ENCODE data around the gene MADD.

The MADD gene

DNA sequence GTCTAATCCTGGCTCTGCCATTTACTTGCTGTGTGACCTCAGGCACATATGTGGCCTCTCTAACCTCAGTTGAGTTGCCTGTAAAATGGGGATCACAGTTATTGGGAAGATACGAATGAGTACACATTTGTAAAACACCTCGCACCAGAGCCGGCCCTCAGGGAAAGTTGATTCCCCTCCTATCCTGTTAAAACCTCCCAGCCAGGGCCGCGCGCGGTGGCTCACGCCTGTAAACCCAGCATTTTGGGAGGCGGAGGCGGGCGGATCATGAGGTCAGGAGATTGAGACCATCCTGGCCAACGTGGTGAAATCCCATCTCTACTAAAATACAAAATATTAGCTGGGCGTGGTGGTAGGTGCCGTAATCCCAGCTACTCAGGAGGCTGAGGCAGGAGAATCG lies 90.4 kb downstream of the MADD start:
- no peak overlapping the region for H3K4me3 ChIP-seq (replicated peaks; ENCODE audit: low read depth, low read length)
- TF ChIP-seq, protein P1, sequence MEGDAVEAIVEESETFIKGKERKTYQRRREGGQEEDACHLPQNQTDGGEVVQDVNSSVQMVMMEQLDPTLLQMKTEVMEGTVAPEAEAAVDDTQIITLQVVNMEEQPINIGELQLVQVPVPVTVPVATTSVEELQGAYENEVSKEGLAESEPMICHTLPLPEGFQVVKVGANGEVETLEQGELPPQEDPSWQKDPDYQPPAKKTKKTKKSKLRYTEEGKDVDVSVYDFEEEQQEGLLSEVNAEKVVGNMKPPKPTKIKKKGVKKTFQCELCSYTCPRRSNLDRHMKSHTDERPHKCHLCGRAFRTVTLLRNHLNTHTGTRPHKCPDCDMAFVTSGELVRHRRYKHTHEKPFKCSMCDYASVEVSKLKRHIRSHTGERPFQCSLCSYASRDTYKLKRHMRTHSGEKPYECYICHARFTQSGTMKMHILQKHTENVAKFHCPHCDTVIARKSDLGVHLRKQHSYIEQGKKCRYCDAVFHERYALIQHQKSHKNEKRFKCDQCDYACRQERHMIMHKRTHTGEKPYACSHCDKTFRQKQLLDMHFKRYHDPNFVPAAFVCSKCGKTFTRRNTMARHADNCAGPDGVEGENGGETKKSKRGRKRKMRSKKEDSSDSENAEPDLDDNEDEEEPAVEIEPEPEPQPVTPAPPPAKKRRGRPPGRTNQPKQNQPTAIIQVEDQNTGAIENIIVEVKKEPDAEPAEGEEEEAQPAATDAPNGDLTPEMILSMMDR (IDR thresholded peaks at IDR 0.05; ENCODE audit: low read length, missing control alignments) = no peak
- no peak for DNase-seq (ENCODE audit: low read depth)

DNA sequence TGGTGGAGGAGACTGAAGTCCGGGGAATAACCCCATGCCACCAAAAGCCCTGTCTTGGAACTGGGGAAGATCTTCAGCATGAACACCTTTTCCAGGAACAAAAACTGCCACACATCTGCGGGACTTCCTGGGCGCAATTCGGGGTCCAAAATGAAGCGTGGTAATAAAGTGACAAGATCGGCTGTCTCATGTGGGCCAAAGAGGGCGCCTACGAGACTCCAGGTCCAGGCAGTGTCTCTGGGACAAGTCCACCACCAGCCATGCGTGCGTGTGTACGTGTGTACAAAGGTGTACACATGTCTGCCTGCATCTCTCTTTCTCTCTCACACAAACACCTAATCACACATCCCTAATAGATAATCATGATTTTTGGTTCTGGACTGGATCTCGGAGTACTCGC lies 91.5 kb downstream of the MADD start:
- H3K4me3 ChIP-seq (replicated peaks; ENCODE audit: low read depth, low read length) = no peak overlapping the region
- DNase-seq (ENCODE audit: low read depth) = no peak
- TF ChIP-seq, protein P1 (IDR thresholded peaks at IDR 0.05; ENCODE audit: low read length, missing control alignments) = no peak

DNA sequence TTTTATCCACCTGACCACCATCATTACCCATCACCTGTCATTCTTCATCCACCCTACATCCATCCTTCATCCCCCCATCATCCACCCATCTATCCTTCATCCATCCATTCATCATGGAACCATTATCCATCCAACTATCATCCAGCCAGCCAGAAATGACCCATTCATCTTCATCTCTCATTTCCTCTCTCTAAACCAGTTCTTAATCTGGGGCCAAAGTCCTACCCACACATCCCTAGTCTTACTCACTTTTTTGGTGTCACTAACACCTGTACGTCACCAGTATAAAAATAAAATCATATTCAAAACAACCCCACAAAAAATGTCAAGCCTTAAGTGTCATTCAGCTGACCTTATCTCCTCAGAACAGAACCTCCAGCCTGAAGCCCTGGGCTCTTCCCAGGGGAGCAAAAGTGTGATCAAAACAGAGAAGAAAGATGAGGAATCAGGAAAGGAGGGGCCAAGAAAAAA lies 96.1 kb downstream of the MADD start:
- DNase-seq (ENCODE audit: low read depth) = no peak
- TF ChIP-seq, protein P1 (IDR thresholded peaks at IDR 0.05; ENCODE audit: low read length, missing control alignments) = no peak
- no peak overlapping the region for H3K4me3 ChIP-seq (replicated peaks; ENCODE audit: low read depth, low read length)

DNA sequence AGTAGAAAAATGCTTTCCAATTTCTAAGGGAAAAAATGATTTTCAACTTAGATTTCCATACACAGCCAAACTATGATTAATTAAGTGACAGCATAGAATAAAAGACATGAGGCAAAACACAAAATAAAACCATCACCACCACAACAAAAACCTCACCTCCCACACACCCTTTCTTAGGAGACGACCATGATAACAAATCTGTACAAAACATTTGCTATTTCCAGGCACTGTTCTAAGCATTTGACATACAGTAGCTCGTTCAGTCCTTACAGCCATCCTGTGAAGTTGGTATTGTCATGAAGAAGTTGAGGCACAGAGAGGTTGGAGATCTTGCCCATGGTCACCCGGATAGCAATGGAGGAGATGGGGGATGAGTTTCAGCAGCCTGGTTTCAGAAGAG lies 99.7 kb downstream of the MADD start:
- H3K4me3 ChIP-seq (replicated peaks; ENCODE audit: low read depth, low read length) = no peak overlapping the region
- TF ChIP-seq, protein P1 (IDR thresholded peaks at IDR 0.05; ENCODE audit: low read length, missing control alignments) = no peak
- no peak for DNase-seq (ENCODE audit: low read depth)

DNA sequence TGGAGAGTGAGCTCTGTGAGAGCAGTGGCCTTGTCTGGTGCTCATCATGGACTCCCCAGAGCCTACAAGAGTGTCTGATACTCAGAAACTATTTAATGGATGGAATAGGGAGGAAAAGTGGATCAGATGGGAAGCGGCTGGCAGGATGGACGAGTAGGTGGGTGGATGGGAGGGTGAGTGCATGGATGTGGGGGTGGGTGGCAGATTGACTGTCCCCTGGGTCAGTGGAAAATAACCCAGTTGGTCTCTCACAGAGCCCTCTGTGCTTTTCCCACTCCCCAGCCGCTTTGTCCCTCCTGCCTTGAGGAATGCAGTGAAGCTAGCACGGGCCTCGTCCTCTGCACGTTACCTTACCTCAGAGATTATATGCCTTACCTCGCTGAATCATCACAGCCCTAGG lies 102.5 kb downstream of the MADD start:
- DNase-seq (ENCODE audit: low read depth) = no peak
- no peak overlapping the region for H3K4me3 ChIP-seq (replicated peaks; ENCODE audit: low read depth, low read length)
- TF ChIP-seq, protein P1 (IDR thresholded peaks at IDR 0.05; ENCODE audit: low read length, missing control alignments) = no peak

DNA sequence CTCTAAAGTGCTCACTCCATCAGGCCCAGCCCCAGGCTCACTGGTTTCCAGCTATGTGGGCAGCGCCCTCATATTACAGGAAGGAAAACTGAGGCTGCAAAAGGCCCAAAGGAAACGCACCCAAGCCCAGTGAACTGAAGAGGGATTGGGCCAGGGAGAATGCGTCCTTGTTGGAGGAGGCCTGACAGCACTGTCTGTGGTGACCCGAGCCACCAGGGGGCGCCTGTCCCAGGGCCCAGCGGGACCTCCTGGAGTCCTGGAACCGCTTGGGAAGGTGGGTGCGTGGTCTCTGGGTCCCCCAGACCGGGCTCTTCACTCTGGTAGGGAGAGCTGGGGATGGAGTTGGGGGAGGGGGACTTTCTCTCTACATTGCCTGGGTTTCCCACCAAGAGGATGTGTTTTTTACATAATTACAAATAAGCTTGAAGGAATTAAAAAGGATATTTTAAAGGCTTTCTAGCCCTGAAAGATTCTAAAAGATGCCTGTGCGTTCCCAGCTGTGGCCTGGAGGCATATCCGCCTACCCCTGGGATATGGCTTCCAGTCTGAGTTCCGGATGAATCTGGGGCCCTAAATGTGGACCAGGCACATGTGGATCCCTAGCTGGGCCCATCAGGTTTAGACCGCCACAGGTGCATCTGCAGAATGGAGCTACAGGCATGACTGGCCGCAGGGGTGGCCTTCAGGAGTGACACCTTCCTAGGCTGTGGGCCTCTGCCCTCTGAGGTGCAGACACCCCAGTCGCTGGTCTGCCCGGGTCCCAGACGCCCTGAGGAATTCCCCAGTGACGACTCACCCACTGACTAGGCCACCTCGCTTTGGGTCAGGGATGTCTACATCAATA lies 104.2 kb downstream of the MADD start:
- TF ChIP-seq, protein P1 (IDR thresholded peaks at IDR 0.05; ENCODE audit: low read length, missing control alignments) = peak; percentile 93
- no peak overlapping the region for H3K4me3 ChIP-seq (replicated peaks; ENCODE audit: low read depth, low read length)
- peak; percentile 76 for DNase-seq (ENCODE audit: low read depth)

DNA sequence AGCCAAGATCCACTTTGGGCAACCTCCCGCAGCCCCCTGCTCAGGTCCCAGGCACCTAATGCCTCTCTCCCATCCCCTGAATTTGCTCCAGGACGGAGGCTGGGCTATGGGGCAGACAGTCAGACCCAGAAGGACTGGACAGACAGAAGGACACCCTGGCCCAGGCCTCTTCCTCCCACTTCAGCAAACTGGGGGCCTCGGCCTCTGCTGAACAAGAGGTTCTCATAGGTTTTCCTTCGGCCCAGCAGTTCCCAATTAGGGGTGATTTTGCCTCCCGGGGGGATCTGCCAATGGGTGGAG lies 104.7 kb downstream of the MADD start:
- TF ChIP-seq, protein P1 (IDR thresholded peaks at IDR 0.05; ENCODE audit: low read length, missing control alignments) = no peak
- H3K4me3 ChIP-seq (replicated peaks; ENCODE audit: low read depth, low read length) = no peak overlapping the region
- no peak for DNase-seq (ENCODE audit: low read depth)
